Stomach (tissue), 9 donors: ENCODE measurements around the gene NR4A2. TPM values are rescaled to one million over a fixed set of nuclear protein-coding genes. Genes with fewer than 3 reads are reported as not detected.

ENCODE experiments used
- DNase-seq, 2 donors: peaks; one replicate each; pipeline versions ENCODE4 v3.0.0 to v3.0.0-alpha.2; 2013 to 2019
- H3K27ac ChIP-seq, 5 donors: fragments of 200-600 bp in 4 of 5; sonication (generic) in 4 of 5; one replicate each; pipeline ENCODE4 v1.5.1; 2013 to 2019; ENCODE audit warnings: mild to moderate bottlenecking in 1 of 5, moderate library complexity in 1 of 5
- H3K27me3 ChIP-seq, 3 donors: fragments of 200-600 bp; sonication (generic); one replicate each; pipeline ENCODE4 v1.5.1; 2017 to 2019; ENCODE audit warnings: mixed run types in 1 of 3
- H3K36me3 ChIP-seq, 4 donors: fragments of 200-600 bp; sonication (generic); 1 replicate in 3 of 4; 2 replicates in 1 of 4; pipeline ENCODE4 v1.5.1; 2016 to 2019
- H3K4me1 ChIP-seq, 4 donors: fragments of 200-600 bp; sonication (generic); one replicate each; pipeline ENCODE4 v1.5.1; 2016 to 2019
- H3K4me3 ChIP-seq, 4 donors: fragments of 200-600 bp; sonication (generic) in 3 of 4; one replicate each; pipeline ENCODE4 v1.5.1; 2016 to 2019; ENCODE audit warnings: mild to moderate bottlenecking in 1 of 4
- H3K9me3 ChIP-seq, 4 donors: fragments of 200-600 bp; sonication (generic); one replicate each; pipeline ENCODE4 v1.5.1; 2016 to 2019
- EP300 ChIP-seq: sonication (generic); formaldehyde crosslinking; IDR thresholded peaks from one replicate; pipeline ENCODE4 v1.6.1; 2017; ENCODE audit warnings: antibody characterized with exemption
- POLR2A ChIP-seq, 4 donors: fragments of 450-650 bp; IDR thresholded peaks; one replicate each; pipeline ENCODE4 v1.6.1; 2016; ENCODE audit warnings: antibody characterized with exemption in 4 of 4, control low read depth in 2 of 4, mild to moderate bottlenecking in 1 of 4, moderate library complexity in 1 of 4
- POLR2AphosphoS5 ChIP-seq, 3 donors: sonication (generic); formaldehyde crosslinking; IDR thresholded peaks; one replicate each; pipeline ENCODE4 v1.6.1; 2016; ENCODE audit warnings: antibody characterized with exemption in 3 of 3
- WGBS, 5 donors: extraction: QIAGEN DNeasy Blood & Tissue Kit in 3 of 5; methylation state at CpG; one replicate each; pipeline versions ENCODE4 v1.1.5 to v1.1.7; 2013 to 2018; 5-methylcytosine and 5-hydroxymethylcytosine counted together
- intact Hi-C: fragments of 100-400 bp; cut with DNase I; formaldehyde crosslinking; loops from one replicate; pipeline ENCODE4 v1.15.1; 2023; ENCODE audit warnings: low total_unique reads
- polyA plus RNA-seq, 3 donors: library from polyadenylated mRNA; stranded (reverse); fragments of 200-250 nt; gene quantifications; one replicate each; pipeline ENCODE4 v1.2.3, GENCODE V29; 2013
- total RNA-seq, 5 donors: library from RNA; depleted of rRNA; stranded (reverse); fragments of >200 nt; gene quantifications; one replicate each; pipeline versions ENCODE4 v1.1.0 to v1.2.3, GENCODE V29; 2014 to 2016
- TF ChIP-seq, protein P1 (sequence below), 7 experiments: fragments of 450-650 bp in 4 of 7; fragments of 200-600 bp in 3 of 7; sonication (generic) in 3 of 7; IDR thresholded peaks; one replicate each; pipeline ENCODE4 v1.5.1; 2016 to 2019; ENCODE audit warnings: antibody characterized with exemption in 7 of 7, control low read depth in 2 of 7, mild to moderate bottlenecking in 1 of 7
- donor health status: healthy with polysubstance abuse.
- donor health status: Bipolar disorder and iron deficiency.
- donor health status: healthy.

NR4A2 gene
- total and polyA plus RNA-seq, 8 donors: 4.7 to 20.7 (median 10.8) TPM; not detected in 2

DNA sequence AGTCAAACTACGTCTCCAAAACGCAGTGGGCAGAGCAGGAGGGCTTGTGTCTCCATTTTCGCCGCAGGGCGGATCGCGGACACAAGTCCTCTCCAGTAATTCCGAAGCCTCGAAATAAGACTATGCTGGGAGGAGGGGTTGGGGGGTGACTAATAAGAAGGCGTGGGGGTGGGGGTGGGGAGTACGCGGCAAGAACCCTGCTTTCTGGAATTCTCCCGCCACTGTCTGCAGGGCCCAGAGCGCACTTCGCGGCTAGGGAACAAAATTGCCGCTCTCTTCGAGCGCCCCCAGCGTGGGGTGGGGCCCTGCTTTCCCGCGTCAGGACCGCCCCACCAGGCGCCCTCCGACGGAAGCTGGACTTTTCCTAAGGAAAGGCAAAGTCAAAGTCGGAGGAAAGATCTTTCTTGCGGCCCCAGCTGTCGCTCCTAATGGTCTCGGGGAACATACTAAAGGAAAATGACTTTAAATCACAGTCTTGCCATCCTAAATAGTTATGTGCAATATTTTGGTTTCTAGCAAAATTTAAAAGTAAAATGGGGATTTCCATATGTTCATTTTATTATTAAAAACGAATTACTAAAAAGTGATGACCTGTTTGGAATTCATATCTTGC is 11.9 kb downstream of the NR4A2 start:
- peaks cover 0 to 47% (median 4%) of the 10 kb centered on the region in 3 donors for H3K27me3 ChIP-seq
- H3K9me3 ChIP-seq: no peaks in the 10 kb centered on the region
- peaks cover 7 to 36% (median 28%) of the 10 kb centered on the region in 4 donors for H3K4me1 ChIP-seq
- peak overlapping the region; percentile 74 to 85 (median 79) for H3K27ac ChIP-seq
- intact Hi-C loops: no loop called here
- TF ChIP-seq, protein P1, sequence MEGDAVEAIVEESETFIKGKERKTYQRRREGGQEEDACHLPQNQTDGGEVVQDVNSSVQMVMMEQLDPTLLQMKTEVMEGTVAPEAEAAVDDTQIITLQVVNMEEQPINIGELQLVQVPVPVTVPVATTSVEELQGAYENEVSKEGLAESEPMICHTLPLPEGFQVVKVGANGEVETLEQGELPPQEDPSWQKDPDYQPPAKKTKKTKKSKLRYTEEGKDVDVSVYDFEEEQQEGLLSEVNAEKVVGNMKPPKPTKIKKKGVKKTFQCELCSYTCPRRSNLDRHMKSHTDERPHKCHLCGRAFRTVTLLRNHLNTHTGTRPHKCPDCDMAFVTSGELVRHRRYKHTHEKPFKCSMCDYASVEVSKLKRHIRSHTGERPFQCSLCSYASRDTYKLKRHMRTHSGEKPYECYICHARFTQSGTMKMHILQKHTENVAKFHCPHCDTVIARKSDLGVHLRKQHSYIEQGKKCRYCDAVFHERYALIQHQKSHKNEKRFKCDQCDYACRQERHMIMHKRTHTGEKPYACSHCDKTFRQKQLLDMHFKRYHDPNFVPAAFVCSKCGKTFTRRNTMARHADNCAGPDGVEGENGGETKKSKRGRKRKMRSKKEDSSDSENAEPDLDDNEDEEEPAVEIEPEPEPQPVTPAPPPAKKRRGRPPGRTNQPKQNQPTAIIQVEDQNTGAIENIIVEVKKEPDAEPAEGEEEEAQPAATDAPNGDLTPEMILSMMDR (IDR thresholded peaks at IDR 0.05): peak in 1 of 7 experiments; percentile 4
- no peak for TF ChIP-seq POLR2A (IDR thresholded peaks at IDR 0.05)
- peaks cover 6 to 11% (median 8%) of the 10 kb centered on the region in 4 donors for H3K36me3 ChIP-seq
- DNase-seq: peak; percentile 38 to 72
- H3K4me3 ChIP-seq: peak overlapping the region; percentile 43 to 57 (median 44)
- WGBS, 5 donors: 1 to 5% (median 2%) methylated on average over 28 to 31 of the region's 31 CpGs

DNA sequence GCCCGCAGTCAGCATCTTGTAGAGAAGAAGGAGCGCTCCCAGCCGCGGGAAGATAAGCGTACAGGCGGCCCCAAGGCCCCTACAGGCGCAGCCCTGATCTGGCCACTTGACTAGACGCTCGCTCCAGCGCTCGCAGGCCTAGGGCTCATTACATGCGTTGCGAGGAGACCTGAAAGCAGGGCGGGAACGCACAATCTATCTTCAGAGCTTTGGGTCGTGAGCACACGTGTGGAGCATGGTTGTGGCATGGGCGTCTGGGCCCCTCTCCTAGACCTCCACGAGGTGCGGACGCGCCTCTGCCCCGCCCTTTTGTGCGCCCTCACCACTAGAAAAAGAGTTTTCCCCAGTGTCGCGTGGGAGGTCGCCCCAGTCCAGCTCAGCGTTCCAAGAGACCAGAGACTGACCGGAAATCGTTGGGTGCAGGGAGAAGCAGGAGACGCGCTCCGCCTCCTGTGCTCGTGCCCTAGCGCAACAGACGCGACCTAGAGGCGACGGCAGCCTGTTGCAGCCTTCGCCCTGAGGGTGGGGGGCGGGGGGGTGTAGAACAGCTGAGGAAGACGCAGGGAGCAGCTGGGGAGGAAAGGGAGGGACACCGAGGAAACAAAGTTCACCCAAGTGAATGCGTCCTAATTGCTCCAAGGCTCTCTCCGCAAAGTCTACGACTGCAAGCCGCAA is 12.6 kb downstream of the NR4A2 start:
- Histone ChIP-seq H3K36me3 (peaks cover 0 to 4% (median 2%) of the 10 kb centered on the region in 4 donors), H3K9me3 (no peaks in the 10 kb centered on the region), H3K4me1 (peaks cover 7 to 36% (median 28%) of the 10 kb centered on the region in 4 donors), H3K27ac (peak overlapping the region; percentile 74 to 85 (median 79)), H3K27me3 (peaks cover 0 to 47% (median 4%) of the 10 kb centered on the region in 3 donors), H3K4me3 (peak overlapping the region; percentile 43 to 57 (median 44))
- DNase-seq: peak; percentile 63 to 87
- TF ChIP-seq POLR2A (IDR thresholded peaks at IDR 0.05): no peak
- TF ChIP-seq, protein P1 (IDR thresholded peaks at IDR 0.05): peak in 3 of 7 experiments; percentile 10 to 28 (median 11)
- intact Hi-C loops: no loop called here
- 17 to 30% (median 19%) methylated on average over 35 to 47 of the region's 47 CpGs for WGBS, 5 donors

- Histone ChIP-seq H3K4me3 (no peak overlapping the region), H3K9me3 (no peaks in the 10 kb centered on the region), H3K4me1 (peaks cover 7 to 32% (median 27%) of the 10 kb centered on the region in 4 donors), H3K27ac (no peak overlapping the region), H3K27me3 (peaks cover 0 to 36% (median 4%) of the 10 kb centered on the region in 3 donors), H3K36me3 (no peaks in the 10 kb centered on the region)
- WGBS, 5 donors: 66 to 85% (median 70%) methylated on average over 3 of the region's 3 CpGs
- TF ChIP-seq, protein P1 (IDR thresholded peaks at IDR 0.05): no peak
- TF ChIP-seq EP300 (no peak), POLR2AphosphoS5 (IDR thresholded peaks at IDR 0.05) (no peak), POLR2A (IDR thresholded peaks at IDR 0.05) (no peak)
- intact Hi-C loops: no loop called here
- DNase-seq: no peak
Measured at GRCh38 chr2:156317631-156318030, 14.9 kb downstream of the NR4A2 start.

- no peak overlapping the region for H3K27ac ChIP-seq
- WGBS, 5 donors: 67 to 77% (median 73%) methylated on average over 2 of the region's 2 CpGs
- no peaks in the 10 kb centered on the region for H3K27me3 ChIP-seq
- TF ChIP-seq EP300 (no peak), POLR2AphosphoS5 (IDR thresholded peaks at IDR 0.05) (no peak), POLR2A (IDR thresholded peaks at IDR 0.05) (no peak)
- TF ChIP-seq, protein P1 (IDR thresholded peaks at IDR 0.05): no peak
- no peak overlapping the region for H3K4me3 ChIP-seq
- intact Hi-C loops: no loop called here
- no peaks in the 10 kb centered on the region for H3K9me3 ChIP-seq
- no peak for DNase-seq
- H3K36me3 ChIP-seq: no peaks in the 10 kb centered on the region
- H3K4me1 ChIP-seq: no peaks in the 10 kb centered on the region
Measured at GRCh38 chr2:156311976-156312375, 20.5 kb downstream of the NR4A2 start.
